Trophoblast cell (in vitro differentiated cells and primary cell): ENCODE measurements around the gene PFN4.

Source experiments
- DNase-seq, 2 donors: peaks; one replicate each; pipeline ENCODE4 v3.0.0-alpha.2; 2016
- H2AFZ ChIP-seq: 2 replicates; pipeline ENCODE4 v1.6.1; 2013; ENCODE audit warnings: low read length, moderate library complexity, mild to moderate bottlenecking; ENCODE audit not compliant: insufficient read depth, poor library complexity
- H2AK5ac ChIP-seq: 2 replicates; pipeline ENCODE4 v1.6.1; 2013; ENCODE audit warnings: mild to moderate bottlenecking, low read length
- H2BK120ac ChIP-seq: 2 replicates; pipeline ENCODE4 v1.6.1; 2013; ENCODE audit warnings: low read length, mild to moderate bottlenecking, moderate library complexity; ENCODE audit not compliant: insufficient read depth, poor library complexity
- H2BK12ac ChIP-seq: 2 replicates; pipeline ENCODE4 v1.6.1; 2013; ENCODE audit warnings: mild to moderate bottlenecking, low read length, moderate library complexity
- H2BK5ac ChIP-seq: 2 replicates; pipeline ENCODE4 v1.6.1; 2013; ENCODE audit warnings: low read length, low read depth, moderate library complexity, mild to moderate bottlenecking; ENCODE audit not compliant: poor library complexity
- H3K14ac ChIP-seq: 2 replicates; pipeline ENCODE4 v1.6.1; 2013; ENCODE audit warnings: mild to moderate bottlenecking, low read length
- H3K18ac ChIP-seq: 2 replicates; pipeline ENCODE4 v1.6.1; 2013; ENCODE audit warnings: mild to moderate bottlenecking, low read length
- H3K23ac ChIP-seq: 2 replicates; pipeline ENCODE4 v1.6.1; 2013; ENCODE audit warnings: low read length
- H3K27ac ChIP-seq: 2 replicates; pipeline ENCODE4 v1.5.1; 2013; ENCODE audit warnings: low read depth, mild to moderate bottlenecking, inconsistent platforms, low read length, moderate library complexity
- H3K27me3 ChIP-seq: 2 replicates; pipeline ENCODE4 v1.6.1; 2013; ENCODE audit warnings: inconsistent platforms, mild to moderate bottlenecking, low read length, moderate library complexity; ENCODE audit not compliant: insufficient read depth
- H3K36me3 ChIP-seq, 2 experiments: 1 replicate in 1 of 2; 2 replicates in 1 of 2; pipeline ENCODE4 v1.6.1; 2013; ENCODE audit warnings: low read length in 2 of 2, mild to moderate bottlenecking in 2 of 2, moderate library complexity in 1 of 2; ENCODE audit not compliant: insufficient read depth in 2 of 2, control insufficient read depth in 1 of 2
- H3K4ac ChIP-seq: 2 replicates; pipeline ENCODE4 v1.6.1; 2013; ENCODE audit warnings: low read depth, mild to moderate bottlenecking, low read length, moderate library complexity
- H3K4me1 ChIP-seq, 2 experiments: 1 replicate in 1 of 2; 2 replicates in 1 of 2; pipeline ENCODE4 v1.6.1; 2013; ENCODE audit warnings: low read length in 2 of 2, mild to moderate bottlenecking in 2 of 2, moderate library complexity in 1 of 2; ENCODE audit not compliant: insufficient read depth in 2 of 2, control insufficient read depth in 1 of 2
- H3K4me2 ChIP-seq: 2 replicates; pipeline ENCODE4 v1.6.1; 2013; ENCODE audit warnings: inconsistent platforms, mild to moderate bottlenecking, low read length, moderate library complexity
- H3K4me3 ChIP-seq: 2 replicates; pipeline ENCODE4 v1.5.1; 2013; ENCODE audit warnings: mild to moderate bottlenecking, low read depth, low read length, inconsistent platforms
- H3K79me1 ChIP-seq: one replicate; pipeline ENCODE4 v1.6.1; 2013; ENCODE audit warnings: low read length
- H3K79me2 ChIP-seq: 2 replicates; pipeline ENCODE4 v1.6.1; 2013; ENCODE audit warnings: low read length, mild to moderate bottlenecking; ENCODE audit not compliant: control insufficient read depth, insufficient read depth, poor library complexity
- H3K9ac ChIP-seq: 2 replicates; pipeline ENCODE4 v1.6.1; 2013; ENCODE audit warnings: mild to moderate bottlenecking, low read length
- H3K9me3 ChIP-seq: 2 replicates; pipeline ENCODE4 v1.6.1; 2013; ENCODE audit warnings: low read depth, mild to moderate bottlenecking, control low read depth, inconsistent platforms, low read length; ENCODE audit not compliant: insufficient read depth
- H4K12ac ChIP-seq: 2 replicates; pipeline ENCODE4 v1.6.1; 2013; ENCODE audit warnings: low read depth, mild to moderate bottlenecking, low read length, moderate library complexity
- H4K8ac ChIP-seq: 2 replicates; pipeline ENCODE4 v1.6.1; 2013; ENCODE audit warnings: low read depth, mild to moderate bottlenecking, low read length, moderate library complexity
- H4K91ac ChIP-seq: one replicate; pipeline ENCODE4 v1.6.1; 2013; ENCODE audit warnings: low read depth, mild to moderate bottlenecking, low read length, moderate library complexity
- WGBS: extraction: QIAGEN DNeasy Blood & Tissue Kit; methylation state at CpG from one replicate; pipeline ENCODE4 v1.1.7; 2013; ENCODE audit warnings: missing lambda C conversion rate; ENCODE audit not compliant: insufficient read length, insufficient coverage; ENCODE audit errors: extremely low coverage; 5-methylcytosine and 5-hydroxymethylcytosine counted together

The PFN4 gene

DNA sequence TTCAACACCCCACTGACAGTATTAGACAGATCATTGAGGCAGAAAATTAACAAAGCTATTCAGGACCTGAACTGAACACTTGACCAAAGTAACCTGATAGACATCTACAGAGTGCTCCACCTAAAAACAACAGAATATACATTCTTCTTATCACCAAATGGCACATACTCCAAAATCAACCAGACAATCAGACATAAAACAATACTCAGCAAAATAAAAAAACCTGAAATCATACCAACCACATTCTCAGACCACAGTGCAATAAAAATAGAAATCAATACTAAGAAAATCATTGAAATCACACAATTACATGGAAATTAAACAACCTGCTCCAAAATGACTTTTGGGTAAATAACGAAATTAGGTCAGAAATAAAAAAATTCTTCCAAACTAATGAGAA is 15.8 kb downstream of the PFN4 start:
- no peak for DNase-seq
- Histone ChIP-seq H4K8ac (no peak overlapping the region), H3K9ac (no peak overlapping the region), H4K12ac (no peak overlapping the region), H3K4me3 (no peak overlapping the region), H3K23ac (no peak overlapping the region), H2BK12ac (no peak overlapping the region), H3K27ac (no peak overlapping the region), H4K91ac (no peak overlapping the region), H3K4ac (no peak overlapping the region), H2AFZ (no peak overlapping the region), H3K27me3 (no peaks in the 10 kb centered on the region), H2BK5ac (no peak overlapping the region), H2BK120ac (no peak overlapping the region), H3K79me2 (no peaks in the 10 kb centered on the region), H3K18ac (no peak overlapping the region), H3K79me1 (no peaks in the 10 kb centered on the region), H3K4me2 (no peak overlapping the region), H3K9me3 (peaks cover 2% of the 10 kb centered on the region), H3K36me3 (no peaks in the 10 kb centered on the region), H3K14ac (no peak overlapping the region), H3K4me1 (peaks cover 6 to 9% of the 10 kb centered on the region in 2 experiments), H2AK5ac (no peak overlapping the region)
- WGBS = no CpG with 5 or more reads among the region's 1 CpG

- H3K4me1 ChIP-seq = peaks cover 6 to 9% of the 10 kb centered on the region in 2 experiments
- no peak overlapping the region for H2BK120ac ChIP-seq
- no peaks in the 10 kb centered on the region for H3K36me3 ChIP-seq
- H2BK12ac ChIP-seq = no peak overlapping the region
- H2AFZ ChIP-seq = no peak overlapping the region
- no peak overlapping the region for H3K4me3 ChIP-seq
- H3K9me3 ChIP-seq = peaks cover 2% of the 10 kb centered on the region
- H2BK5ac ChIP-seq = no peak overlapping the region
- no peak overlapping the region for H4K91ac ChIP-seq
- H3K14ac ChIP-seq = no peak overlapping the region
- no peak for DNase-seq
- H4K8ac ChIP-seq = no peak overlapping the region
- H4K12ac ChIP-seq = no peak overlapping the region
- no peak overlapping the region for H3K4me2 ChIP-seq
- H3K27ac ChIP-seq = no peak overlapping the region
- no peak overlapping the region for H3K4ac ChIP-seq
- no peaks in the 10 kb centered on the region for H3K79me1 ChIP-seq
- no peaks in the 10 kb centered on the region for H3K27me3 ChIP-seq
- H2AK5ac ChIP-seq = no peak overlapping the region
- H3K23ac ChIP-seq = no peak overlapping the region
- H3K79me2 ChIP-seq = no peaks in the 10 kb centered on the region
- no peak overlapping the region for H3K9ac ChIP-seq
- no peak overlapping the region for H3K18ac ChIP-seq
Measured at GRCh38 chr2:24106786-24107185, 16.3 kb downstream of the PFN4 start.

DNA sequence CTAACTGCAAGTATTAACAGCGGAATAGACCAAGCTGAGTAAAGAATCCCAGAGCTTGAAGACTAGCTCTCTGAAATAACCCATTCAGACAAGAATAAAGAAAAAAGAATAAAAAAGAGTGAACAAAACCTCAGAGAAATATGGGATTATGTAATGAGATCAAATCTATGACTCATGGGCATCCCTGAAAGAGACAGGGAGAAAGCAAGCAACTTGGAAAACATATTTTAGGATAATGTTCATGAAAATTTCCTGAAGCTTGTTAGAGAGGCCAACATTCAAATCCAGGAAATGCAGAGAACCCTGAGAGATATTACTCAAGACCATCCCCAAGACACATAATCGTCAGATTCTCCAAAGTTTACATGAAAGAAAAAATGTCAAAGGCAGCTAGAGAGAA is 17.3 kb downstream of the PFN4 start:
- no CpG with 5 or more reads among the region's 2 CpGs for WGBS
- H4K12ac ChIP-seq = no peak overlapping the region
- H2BK120ac ChIP-seq = no peak overlapping the region
- no peak overlapping the region for H2BK5ac ChIP-seq
- H2AK5ac ChIP-seq = no peak overlapping the region
- H3K23ac ChIP-seq = no peak overlapping the region
- H4K91ac ChIP-seq = no peak overlapping the region
- H3K4me2 ChIP-seq = no peak overlapping the region
- no peaks in the 10 kb centered on the region for H3K27me3 ChIP-seq
- no peaks in the 10 kb centered on the region for H3K36me3 ChIP-seq
- H3K9me3 ChIP-seq = peaks cover 2% of the 10 kb centered on the region
- H3K9ac ChIP-seq = no peak overlapping the region
- H3K79me1 ChIP-seq = no peaks in the 10 kb centered on the region
- H2BK12ac ChIP-seq = no peak overlapping the region
- no peak overlapping the region for H2AFZ ChIP-seq
- H3K4me3 ChIP-seq = no peak overlapping the region
- no peak overlapping the region for H3K18ac ChIP-seq
- H3K79me2 ChIP-seq = no peaks in the 10 kb centered on the region
- no peak overlapping the region for H3K4ac ChIP-seq
- no peak overlapping the region for H3K14ac ChIP-seq
- DNase-seq = no peak
- H3K4me1 ChIP-seq = peaks cover 2 to 4% of the 10 kb centered on the region in 2 experiments
- H4K8ac ChIP-seq = no peak overlapping the region
- H3K27ac ChIP-seq = no peak overlapping the region

GRCh38 chr2:24104906-24105305 is 18.2 kb downstream of the PFN4 start:
- DNase-seq = no peak

More at GRCh38 chr2:24104906-24105305, 18.2 kb downstream of the PFN4 start:
- H4K12ac ChIP-seq = no peak overlapping the region
- no peak overlapping the region for H3K27ac ChIP-seq
- H4K91ac ChIP-seq = no peak overlapping the region
- H3K4me1 ChIP-seq = no peaks in the 10 kb centered on the region
- H3K79me2 ChIP-seq = no peaks in the 10 kb centered on the region
- H3K9ac ChIP-seq = no peak overlapping the region
- no peak overlapping the region for H2BK12ac ChIP-seq
- H3K27me3 ChIP-seq = no peaks in the 10 kb centered on the region
- H2AFZ ChIP-seq = no peak overlapping the region
- no peak overlapping the region for H3K4ac ChIP-seq
- no peaks in the 10 kb centered on the region for H3K79me1 ChIP-seq
- peaks cover 2% of the 10 kb centered on the region for H3K9me3 ChIP-seq
- no peak overlapping the region for H3K18ac ChIP-seq
- H3K23ac ChIP-seq = no peak overlapping the region
- H2BK120ac ChIP-seq = no peak overlapping the region
- no peak overlapping the region for H3K14ac ChIP-seq
- no peak overlapping the region for H4K8ac ChIP-seq
- WGBS = no CpG with 5 or more reads among the region's 4 CpGs
- no peak overlapping the region for H2BK5ac ChIP-seq
- no peaks in the 10 kb centered on the region for H3K36me3 ChIP-seq
- no peak overlapping the region for H3K4me3 ChIP-seq
- no peak overlapping the region for H2AK5ac ChIP-seq
- no peak overlapping the region for H3K4me2 ChIP-seq
